GM12801 (cell line): ENCODE measurements around the gene DNAH14.

Experiments
- CTCF ChIP-seq: IDR thresholded peaks from one replicate; pipeline ENCODE4 v1.5.1; 2011; ENCODE audit warnings: control low read depth; ENCODE audit not compliant: insufficient read length; ENCODE audit errors: extremely low read depth

Gene DNAH14

GRCh38 chr1:225254676-225255075 is 325.2 kb downstream of the DNAH14 start:
- TF ChIP-seq CTCF: no peak

GRCh38 chr1:225257081-225257480 is 327.6 kb downstream of the DNAH14 start:
- TF ChIP-seq CTCF: no peak

- TF ChIP-seq CTCF: no peak
Observed at GRCh38 chr1:225258811-225259210, 329.3 kb downstream of the DNAH14 start.

- no peak for TF ChIP-seq CTCF
Observed at GRCh38 chr1:225259542-225259941, 330.1 kb downstream of the DNAH14 start.

- no peak for TF ChIP-seq CTCF
Observed at GRCh38 chr1:225260319-225260718, 330.8 kb downstream of the DNAH14 start.

- no peak for TF ChIP-seq CTCF
Observed at GRCh38 chr1:225277445-225277844, 348.0 kb downstream of the DNAH14 start.

GRCh38 chr1:225280563-225280962 is 351.1 kb downstream of the DNAH14 start:
- TF ChIP-seq CTCF: no peak

- no peak for TF ChIP-seq CTCF
Observed at GRCh38 chr1:225290244-225290643, 360.8 kb downstream of the DNAH14 start.
